Hepatocyte (in vitro differentiated cells): ENCODE results near the gene PRICKLE3. TPM values are rescaled to one million over a fixed set of nuclear protein-coding genes. Genes with fewer than 3 reads are reported as not detected.
"Not testable (repeated sequence)": the region's sequence is repeated elsewhere in the genome, so short reads cannot be mapped to it uniquely, and the experiment has no call there.

ENCODE experiments used
- DNase-seq: peaks from one replicate; pipeline ENCODE4 v3.0.0-alpha.2; 2016; ENCODE audit warnings: low spot score
- H2AFZ ChIP-seq: fragments of 200-600 bp; sonication (generic); 2 replicates; pipeline ENCODE4 v1.6.0; 2016; ENCODE audit warnings: antibody characterized with exemption, mild to moderate bottlenecking
- H3K27ac ChIP-seq: fragments of 200-600 bp; sonication (generic); 2 replicates; pipeline ENCODE4 v1.5.1; 2016; ENCODE audit warnings: mild to moderate bottlenecking
- H3K27me3 ChIP-seq: fragments of 200-600 bp; sonication (generic); 2 replicates; pipeline ENCODE4 v1.6.1; 2016
- H3K36me3 ChIP-seq: fragments of 200-600 bp; sonication (generic); replicated peaks from 2 replicates; pipeline ENCODE4 v1.5.1; 2016; ENCODE audit warnings: low read depth; ENCODE audit not compliant: insufficient read depth
- H3K4me1 ChIP-seq: fragments of 200-600 bp; sonication (generic); 2 replicates; pipeline ENCODE4 v1.5.1; 2016; ENCODE audit warnings: mild to moderate bottlenecking, moderate library complexity; ENCODE audit not compliant: insufficient read depth
- H3K4me2 ChIP-seq: fragments of 200-600 bp; sonication (generic); 2 replicates; pipeline ENCODE4 v1.6.0; 2016
- H3K4me3 ChIP-seq: fragments of 200-600 bp; sonication (generic); 2 replicates; pipeline ENCODE4 v1.5.1; 2016; ENCODE audit warnings: mild to moderate bottlenecking
- H3K79me2 ChIP-seq: fragments of 200-600 bp; sonication (generic); 2 replicates; pipeline ENCODE4 v1.6.0; 2017; ENCODE audit warnings: mild to moderate bottlenecking
- H3K9me2 ChIP-seq: fragments of 200-600 bp; sonication (generic); replicated peaks from 2 replicates; pipeline ENCODE4 v1.6.0; 2017; ENCODE audit warnings: mild to moderate bottlenecking; ENCODE audit not compliant: insufficient read depth
- H3K9me3 ChIP-seq: fragments of 200-600 bp; sonication (generic); 2 replicates; pipeline ENCODE4 v1.5.1; 2016; ENCODE audit warnings: low read depth, mild to moderate bottlenecking
- H4K20me1 ChIP-seq: fragments of 200-600 bp; sonication (generic); 2 replicates; pipeline ENCODE4 v1.6.0; 2016; ENCODE audit warnings: mild to moderate bottlenecking; ENCODE audit not compliant: insufficient read depth, poor library complexity, severe bottlenecking
- CTCF ChIP-seq: fragments of 200-600 bp; sonication (generic); IDR thresholded peaks from 2 replicates; pipeline ENCODE4 v1.5.1; 2016; ENCODE audit warnings: antibody characterized with exemption, mild to moderate bottlenecking; ENCODE audit not compliant: poor library complexity
- EZH2 ChIP-seq: fragments of 200-600 bp; sonication (generic); IDR thresholded peaks from 2 replicates; pipeline ENCODE4 v1.6.1; 2016; ENCODE audit warnings: antibody characterized with exemption, mild to moderate bottlenecking, borderline replicate concordance
- EZH2phosphoT487 ChIP-seq: fragments of 200-600 bp; sonication (generic); IDR thresholded peaks from one replicate; pipeline ENCODE4 v1.6.1; 2018; ENCODE audit warnings: antibody characterized with exemption, mild to moderate bottlenecking, low read depth, moderate library complexity; ENCODE audit not compliant: unreplicated experiment, severe bottlenecking
- WGBS: methylation state at CpG from one replicate; pipeline ENCODE4 v1.1.6; 2016; ENCODE audit warnings: low lambda C conversion rate; ENCODE audit errors: missing lambda C conversion rate; 5-methylcytosine and 5-hydroxymethylcytosine counted together
- polyA plus RNA-seq: library from polyadenylated mRNA; unstranded; fragments of >200 nt; fragmentation: Nextera tagmentation; extraction: Ambion mirVana; gene quantifications from 2 replicates; pipeline ENCODE4 v1.2.1, GENCODE V29; 2016
- small RNA-seq: library from RNA; depleted of rRNA; stranded (forward); fragments of <200 nt; gene quantifications from one replicate; pipeline ENCODE3, GENCODE V24; 2014
- total RNA-seq: library from RNA; depleted of rRNA; stranded (reverse); fragments of >200 nt; gene quantifications from 2 replicates; pipeline ENCODE4 v1.2.3, GENCODE V29; 2014

The PRICKLE3 gene
- total and polyA plus RNA-seq, 2 experiments from 2014 or later = 6.1 to 9.3 TPM

DNA sequence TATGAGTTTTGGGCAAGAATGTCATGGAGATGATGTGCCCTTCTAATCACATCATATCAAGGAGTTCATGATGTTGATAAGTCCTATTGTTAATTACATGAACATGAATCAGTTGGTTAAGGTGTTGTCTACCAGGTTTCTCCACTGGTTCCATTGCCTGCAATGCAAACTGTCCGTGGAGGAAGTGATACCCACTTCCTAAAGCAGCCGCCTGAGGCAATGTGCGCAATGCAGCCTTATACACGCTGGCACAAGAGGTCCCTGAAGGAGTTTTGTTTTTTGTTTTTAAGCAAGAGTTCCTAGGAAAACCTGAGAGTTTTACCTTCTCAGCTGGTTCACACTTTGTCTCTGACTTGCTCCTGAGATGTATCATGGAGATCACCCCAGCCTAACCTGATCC is 56.7 kb downstream of the PRICKLE3 start:
- Histone ChIP-seq H3K4me3 (no peak overlapping the region), H4K20me1 (no peaks in the 10 kb centered on the region), H3K27ac (no peak overlapping the region), H3K9me2 (no peaks in the 10 kb centered on the region), H3K4me2 (no peak overlapping the region), H3K9me3 (no peaks in the 10 kb centered on the region), H3K4me1 (no peaks in the 10 kb centered on the region), H3K79me2 (no peaks in the 10 kb centered on the region), H3K27me3 (no peaks in the 10 kb centered on the region), H3K36me3 (no peaks in the 10 kb centered on the region), H2AFZ (no peak overlapping the region)
- 83% methylated on average over 4 of the region's 4 CpGs for WGBS
- TF ChIP-seq CTCF (no peak), EZH2phosphoT487 (no peak), EZH2 (no peak)
- DNase-seq = no peak

DNA sequence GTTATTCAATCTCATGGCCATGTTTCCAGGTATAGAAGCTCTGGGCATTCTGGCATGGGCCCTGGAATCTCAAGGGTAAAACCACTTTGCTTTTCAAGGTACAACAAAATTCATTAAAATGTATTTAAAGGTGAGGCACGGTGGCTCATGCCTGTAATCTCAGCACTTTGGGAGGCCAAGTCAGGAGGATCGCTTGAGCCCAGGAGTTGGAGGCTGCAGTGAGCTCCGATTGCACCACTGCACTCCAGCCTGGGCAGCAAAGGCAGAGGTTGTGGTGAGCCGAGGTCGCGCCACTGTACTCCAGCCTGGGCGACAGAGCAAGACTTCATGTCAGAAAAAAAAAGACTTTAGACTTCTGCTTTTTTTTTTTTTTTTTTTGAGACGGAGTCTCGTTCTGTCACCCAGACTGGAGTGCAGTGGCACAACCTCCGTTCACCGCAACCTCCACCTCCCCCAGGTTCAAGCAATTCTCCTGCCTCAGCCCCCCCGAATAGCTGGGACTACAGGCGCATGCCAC is 58.4 kb downstream of the PRICKLE3 start:
- not testable (repeated sequence) for H3K9me3 ChIP-seq, DNase-seq, H2AFZ ChIP-seq, H3K27me3 ChIP-seq, H4K20me1 ChIP-seq, H3K9me2 ChIP-seq, H3K4me1 ChIP-seq, H3K79me2 ChIP-seq, H3K27ac ChIP-seq, H3K36me3 ChIP-seq, H3K4me2 ChIP-seq, H3K4me3 ChIP-seq
- WGBS = 92% methylated on average over 11 of the region's 13 CpGs

Small RNA genes lying within 50 kb of the gene (small RNA-seq; reads per million reads assigned to genes)
- not detected for gene RN7SL262P

Other genes with a start within 250 kb of the PRICKLE3 start
- 27.7 and 32.5 TPM in 2 replicates for gene OTUD5, start 228.8 kb downstream of the PRICKLE3 start, total RNA-seq
- 49.9 and 51.2 TPM in 2 replicates for gene OTUD5, start 228.8 kb downstream of the PRICKLE3 start, polyA plus RNA-seq
- 0.64 and 0.87 TPM in 2 replicates for gene KCND1, start 214.5 kb downstream of the PRICKLE3 start, total RNA-seq
- 2.0 and 3.2 TPM in 2 replicates for gene KCND1, start 214.5 kb downstream of the PRICKLE3 start, polyA plus RNA-seq
- 17.8 and 20.2 TPM in 2 replicates for gene GRIPAP1, start 184.1 kb downstream of the PRICKLE3 start, total RNA-seq
- 30.6 and 31.4 TPM in 2 replicates for gene GRIPAP1, start 184.1 kb downstream of the PRICKLE3 start, polyA plus RNA-seq
- gene TFE3, start 143.0 kb downstream of the PRICKLE3 start, total RNA-seq = 37.0 and 38.3 TPM in 2 replicates
- gene TFE3, start 143.0 kb downstream of the PRICKLE3 start, polyA plus RNA-seq = 59.8 and 80.0 TPM in 2 replicates
- 5.1 and 7.0 TPM in 2 replicates for gene CCDC120, start 127.4 kb downstream of the PRICKLE3 start, total RNA-seq
- 19.1 and 19.3 TPM in 2 replicates for gene CCDC120, start 127.4 kb downstream of the PRICKLE3 start, polyA plus RNA-seq
- 4.1 and 6.7 TPM in 2 replicates for gene PRAF2, start 112.4 kb downstream of the PRICKLE3 start, total RNA-seq
- 59.7 and 76.9 TPM in 2 replicates for gene PRAF2, start 112.4 kb downstream of the PRICKLE3 start, polyA plus RNA-seq
- gene WDR45, start 106.5 kb downstream of the PRICKLE3 start, total RNA-seq = 59.6 and 69.5 TPM in 2 replicates
- gene WDR45, start 106.5 kb downstream of the PRICKLE3 start, polyA plus RNA-seq = 67.7 and 74.7 TPM in 2 replicates
- gene GPKOW, start 62.6 kb downstream of the PRICKLE3 start, total RNA-seq = 23.1 and 26.4 TPM in 2 replicates
- gene GPKOW, start 62.6 kb downstream of the PRICKLE3 start, polyA plus RNA-seq = 22.5 and 22.7 TPM in 2 replicates
- 5.0 and 6.5 TPM in 2 replicates for gene MAGIX, start 23.6 kb downstream of the PRICKLE3 start, total RNA-seq
- gene MAGIX, start 23.6 kb downstream of the PRICKLE3 start, polyA plus RNA-seq = 7.1 and 13.4 TPM in 2 replicates
- gene PLP2, start 14.5 kb downstream of the PRICKLE3 start, total RNA-seq = 27.5 and 34.9 TPM in 2 replicates
- gene PLP2, start 14.5 kb downstream of the PRICKLE3 start, polyA plus RNA-seq = 110 and 118 TPM in 2 replicates
- 1.4 and 2.5 TPM in 2 replicates for gene SYP, start 13.8 kb upstream of the PRICKLE3 start, total RNA-seq
- gene SYP, start 13.8 kb upstream of the PRICKLE3 start, polyA plus RNA-seq = 2.1 and 2.9 TPM in 2 replicates
- gene CACNA1F, start 47.0 kb upstream of the PRICKLE3 start, total RNA-seq = 0.04 and 1.6 TPM in 2 replicates
- 0.27 and 0.44 TPM in 2 replicates for gene CACNA1F, start 47.0 kb upstream of the PRICKLE3 start, polyA plus RNA-seq
- gene CCDC22, start 49.1 kb upstream of the PRICKLE3 start, total RNA-seq = 12.7 and 21.5 TPM in 2 replicates
- gene CCDC22, start 49.1 kb upstream of the PRICKLE3 start, polyA plus RNA-seq = 12.3 and 14.8 TPM in 2 replicates
- gene FOXP3, start 78.3 kb upstream of the PRICKLE3 start, total RNA-seq = 0.03 TPM in 1 of 2 replicates, not detected in the other
- not detected in 2 replicates for gene FOXP3, start 78.3 kb upstream of the PRICKLE3 start, polyA plus RNA-seq
- gene PPP1R3F, start 83.4 kb upstream of the PRICKLE3 start, total RNA-seq = 6.4 and 6.8 TPM in 2 replicates
- 7.3 and 10.2 TPM in 2 replicates for gene PPP1R3F, start 83.4 kb upstream of the PRICKLE3 start, polyA plus RNA-seq
- gene GAGE10, start 117.3 kb upstream of the PRICKLE3 start, total RNA-seq = not detected in 2 replicates
- gene GAGE10, start 117.3 kb upstream of the PRICKLE3 start, polyA plus RNA-seq = not detected in 2 replicates
- not detected in 2 replicates for gene GAGE12J, start 135.7 kb upstream of the PRICKLE3 start, total RNA-seq
- not detected in 2 replicates for gene GAGE12J, start 135.7 kb upstream of the PRICKLE3 start, polyA plus RNA-seq
- not detected in 2 replicates for gene GAGE13, start 145.2 kb upstream of the PRICKLE3 start, total RNA-seq
- gene GAGE13, start 145.2 kb upstream of the PRICKLE3 start, polyA plus RNA-seq = not detected in 2 replicates